Measurements from ENCODE around the gene EMX1.

EMX1 gene

GRCh38 chr2:72926811-72927465 is 9.6 kb downstream of the EMX1 start:
- H3K9me3 ChIP-seq (ENCODE audit: insufficient read depth, low read length), result no peaks in the 10 kb centered on the region
- DNase-seq (ENCODE audit: low read depth, low spot score), result no peak
- peaks cover 4% of the 10 kb centered on the region for H3K4me1 ChIP-seq (ENCODE audit: insufficient read depth, insufficient read length)
- no peak overlapping the region for H3K9ac ChIP-seq (ENCODE audit: insufficient read length, low read depth)
- TF ChIP-seq ZNF274 (IDR thresholded peaks at IDR 0.05; ENCODE audit: low read depth, low read length) (no peak), YY1 (IDR thresholded peaks at IDR 0.05; ENCODE audit: insufficient read depth, insufficient read length) (no peak), SUZ12 (IDR thresholded peaks at IDR 0.05; ENCODE audit: extremely low read depth, insufficient read depth, insufficient read length) (no peak)
- H3K4me3 ChIP-seq (ENCODE audit: insufficient read length, low read depth), result no peak overlapping the region
- H3K36me3 ChIP-seq (ENCODE audit: insufficient read depth, insufficient read length, low read length), result no peaks in the 10 kb centered on the region
- H3K27me3 ChIP-seq (ENCODE audit: insufficient read depth, insufficient read length), result peaks cover 100% of the 10 kb centered on the region

- no peaks in the 10 kb centered on the region for H3K36me3 ChIP-seq (ENCODE audit: insufficient read depth, insufficient read length, low read length)
- DNase-seq (ENCODE audit: low read depth, low spot score), result no peak
- H3K4me1 ChIP-seq (ENCODE audit: insufficient read depth, insufficient read length), result peaks cover 4% of the 10 kb centered on the region
- no peaks in the 10 kb centered on the region for H3K9me3 ChIP-seq (ENCODE audit: insufficient read depth, low read length)
- TF ChIP-seq YY1 (IDR thresholded peaks at IDR 0.05; ENCODE audit: insufficient read depth, insufficient read length) (no peak), SUZ12 (IDR thresholded peaks at IDR 0.05; ENCODE audit: extremely low read depth, insufficient read depth, insufficient read length) (no peak), ZNF274 (IDR thresholded peaks at IDR 0.05; ENCODE audit: low read depth, low read length) (no peak)
- peaks cover 100% of the 10 kb centered on the region for H3K27me3 ChIP-seq (ENCODE audit: insufficient read depth, insufficient read length)
- H3K4me3 ChIP-seq (ENCODE audit: insufficient read length, low read depth), result no peak overlapping the region
- H3K9ac ChIP-seq (ENCODE audit: insufficient read length, low read depth), result no peak overlapping the region
Measured at GRCh38 chr2:72927619-72928550, 10.6 kb downstream of the EMX1 start.

- Histone ChIP-seq H3K4me3 (ENCODE audit: insufficient read length, low read depth) (no peak overlapping the region), H3K27me3 (ENCODE audit: insufficient read depth, insufficient read length) (peaks cover 99% of the 10 kb centered on the region), H3K36me3 (ENCODE audit: insufficient read depth, insufficient read length, low read length) (no peaks in the 10 kb centered on the region), H3K9me3 (ENCODE audit: insufficient read depth, low read length) (no peaks in the 10 kb centered on the region), H3K9ac (ENCODE audit: insufficient read length, low read depth) (no peak overlapping the region), H3K4me1 (ENCODE audit: insufficient read depth, insufficient read length) (peaks cover 4% of the 10 kb centered on the region)
- TF ChIP-seq YY1 (IDR thresholded peaks at IDR 0.05; ENCODE audit: insufficient read depth, insufficient read length) (no peak), ZNF274 (IDR thresholded peaks at IDR 0.05; ENCODE audit: low read depth, low read length) (no peak), SUZ12 (IDR thresholded peaks at IDR 0.05; ENCODE audit: extremely low read depth, insufficient read depth, insufficient read length) (no peak)
- DNase-seq (ENCODE audit: low read depth, low spot score), result no peak
Measured at GRCh38 chr2:72929010-72929409, 11.7 kb downstream of the EMX1 start.

- H3K9ac ChIP-seq (ENCODE audit: insufficient read length, low read depth), result no peak overlapping the region
- no peak for DNase-seq (ENCODE audit: low read depth, low spot score)
- no peaks in the 10 kb centered on the region for H3K36me3 ChIP-seq (ENCODE audit: insufficient read depth, insufficient read length, low read length)
- H3K27me3 ChIP-seq (ENCODE audit: insufficient read depth, insufficient read length), result peaks cover 88% of the 10 kb centered on the region
- no peak for TF ChIP-seq YY1 (IDR thresholded peaks at IDR 0.05; ENCODE audit: insufficient read depth, insufficient read length)
- no peak for TF ChIP-seq ZNF274 (IDR thresholded peaks at IDR 0.05; ENCODE audit: low read depth, low read length)
- no peak for TF ChIP-seq SUZ12 (IDR thresholded peaks at IDR 0.05; ENCODE audit: extremely low read depth, insufficient read depth, insufficient read length)
- no peak overlapping the region for H3K4me3 ChIP-seq (ENCODE audit: insufficient read length, low read depth)
- no peaks in the 10 kb centered on the region for H3K9me3 ChIP-seq (ENCODE audit: insufficient read depth, low read length)
- no peaks in the 10 kb centered on the region for H3K4me1 ChIP-seq (ENCODE audit: insufficient read depth, insufficient read length)
Measured at GRCh38 chr2:72931280-72931910, 14.1 kb downstream of the EMX1 start.

- DNase-seq (ENCODE audit: low read depth, low spot score), result no peak
- no peak overlapping the region for H3K9ac ChIP-seq (ENCODE audit: insufficient read length, low read depth)
Measured at GRCh38 chr2:72932045-72932740, 14.9 kb downstream of the EMX1 start.

GRCh38 chr2:72932805-72933204 is 15.5 kb downstream of the EMX1 start:
- H3K4me1 ChIP-seq (ENCODE audit: insufficient read depth, insufficient read length), result peaks cover 5% of the 10 kb centered on the region
- TF ChIP-seq SUZ12 (IDR thresholded peaks at IDR 0.05; ENCODE audit: extremely low read depth, insufficient read depth, insufficient read length), result no peak
- TF ChIP-seq ZNF274 (IDR thresholded peaks at IDR 0.05; ENCODE audit: low read depth, low read length), result no peak
- TF ChIP-seq YY1 (IDR thresholded peaks at IDR 0.05; ENCODE audit: insufficient read depth, insufficient read length), result no peak
- no peaks in the 10 kb centered on the region for H3K9me3 ChIP-seq (ENCODE audit: insufficient read depth, low read length)
- no peak overlapping the region for H3K4me3 ChIP-seq (ENCODE audit: insufficient read length, low read depth)
- DNase-seq (ENCODE audit: low read depth, low spot score), result no peak
- H3K36me3 ChIP-seq (ENCODE audit: insufficient read depth, insufficient read length, low read length), result no peaks in the 10 kb centered on the region
- H3K9ac ChIP-seq (ENCODE audit: insufficient read length, low read depth), result no peak overlapping the region
- H3K27me3 ChIP-seq (ENCODE audit: insufficient read depth, insufficient read length), result peaks cover 74% of the 10 kb centered on the region

More at GRCh38 chr2:72932045-72932740, 14.9 kb downstream of the EMX1 start:
- Histone ChIP-seq H3K4me1 (ENCODE audit: insufficient read depth, insufficient read length) (peaks cover 4% of the 10 kb centered on the region), H3K9me3 (ENCODE audit: insufficient read depth, low read length) (no peaks in the 10 kb centered on the region), H3K4me3 (ENCODE audit: insufficient read length, low read depth) (no peak overlapping the region), H3K27me3 (ENCODE audit: insufficient read depth, insufficient read length) (peaks cover 80% of the 10 kb centered on the region), H3K36me3 (ENCODE audit: insufficient read depth, insufficient read length, low read length) (no peaks in the 10 kb centered on the region)
- no peak for TF ChIP-seq SUZ12 (IDR thresholded peaks at IDR 0.05; ENCODE audit: extremely low read depth, insufficient read depth, insufficient read length)
- no peak for TF ChIP-seq ZNF274 (IDR thresholded peaks at IDR 0.05; ENCODE audit: low read depth, low read length)
- TF ChIP-seq YY1 (IDR thresholded peaks at IDR 0.05; ENCODE audit: insufficient read depth, insufficient read length), result no peak

All from NT2/D1 (cell line).